ENCODE measurements around the gene ATP9B. TPM values are rescaled to one million over a fixed set of nuclear protein-coding genes. Genes with fewer than 3 reads are reported as not detected.

The ATP9B gene
- total RNA-seq, 1 donor from 2014 or later: 27.3 TPM

DNA sequence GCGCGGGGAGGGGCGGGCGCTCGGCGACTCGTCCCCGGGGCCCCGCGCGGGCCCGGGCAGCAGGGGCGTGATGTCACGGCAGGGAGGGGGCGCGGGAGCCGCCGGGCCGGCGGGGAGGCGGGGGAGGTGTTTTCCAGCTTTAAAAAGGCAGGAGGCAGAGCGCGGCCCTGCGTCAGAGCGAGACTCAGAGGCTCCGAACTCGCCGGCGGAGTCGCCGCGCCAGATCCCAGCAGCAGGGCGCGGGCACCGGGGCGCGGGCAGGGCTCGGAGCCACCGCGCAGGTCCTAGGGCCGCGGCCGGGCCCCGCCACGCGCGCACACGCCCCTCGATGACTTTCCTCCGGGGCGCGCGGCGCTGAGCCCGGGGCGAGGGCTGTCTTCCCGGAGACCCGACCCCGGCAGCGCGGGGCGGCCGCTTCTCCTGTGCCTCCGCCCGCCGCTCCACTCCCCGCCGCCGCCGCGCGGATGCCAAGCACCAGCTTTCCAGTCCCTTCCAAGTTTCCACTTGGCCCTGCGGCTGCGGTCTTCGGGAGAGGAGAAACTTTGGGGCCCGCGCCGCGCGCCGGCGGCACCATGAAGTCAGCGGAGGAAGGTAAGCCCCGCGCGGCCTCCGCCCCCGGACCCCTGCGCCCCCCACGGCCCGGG lies 326.7 kb downstream of the ATP9B start, which contains the start of gene NFATC1:
TSS of gene NFATC1 (plus strand) at position 170 of the 644 bp plus-strand sequence. CDS start at position 465, 295 bp downstream.
- peak within 1 kb of the TSS; percentile 77 for H3K4me3 Mint-ChIP-seq (ENCODE audit: unreplicated experiment)
- no peaks in the 10 kb centered on the region for H3K36me3 Mint-ChIP-seq (ENCODE audit: unreplicated experiment)
- peak within 1 kb of the TSS; percentile 66 for H3K27ac Mint-ChIP-seq (ENCODE audit: unreplicated experiment)
- H3K4me1 Mint-ChIP-seq (ENCODE audit: unreplicated experiment): peaks cover 14% of the 10 kb centered on the region
- H3K9me3 Mint-ChIP-seq (ENCODE audit: unreplicated experiment): no peaks in the 10 kb centered on the region
- H3K27me3 Mint-ChIP-seq (ENCODE audit: unreplicated experiment): peaks cover 11% of the 10 kb centered on the region
- TF ChIP-seq, protein P1, sequence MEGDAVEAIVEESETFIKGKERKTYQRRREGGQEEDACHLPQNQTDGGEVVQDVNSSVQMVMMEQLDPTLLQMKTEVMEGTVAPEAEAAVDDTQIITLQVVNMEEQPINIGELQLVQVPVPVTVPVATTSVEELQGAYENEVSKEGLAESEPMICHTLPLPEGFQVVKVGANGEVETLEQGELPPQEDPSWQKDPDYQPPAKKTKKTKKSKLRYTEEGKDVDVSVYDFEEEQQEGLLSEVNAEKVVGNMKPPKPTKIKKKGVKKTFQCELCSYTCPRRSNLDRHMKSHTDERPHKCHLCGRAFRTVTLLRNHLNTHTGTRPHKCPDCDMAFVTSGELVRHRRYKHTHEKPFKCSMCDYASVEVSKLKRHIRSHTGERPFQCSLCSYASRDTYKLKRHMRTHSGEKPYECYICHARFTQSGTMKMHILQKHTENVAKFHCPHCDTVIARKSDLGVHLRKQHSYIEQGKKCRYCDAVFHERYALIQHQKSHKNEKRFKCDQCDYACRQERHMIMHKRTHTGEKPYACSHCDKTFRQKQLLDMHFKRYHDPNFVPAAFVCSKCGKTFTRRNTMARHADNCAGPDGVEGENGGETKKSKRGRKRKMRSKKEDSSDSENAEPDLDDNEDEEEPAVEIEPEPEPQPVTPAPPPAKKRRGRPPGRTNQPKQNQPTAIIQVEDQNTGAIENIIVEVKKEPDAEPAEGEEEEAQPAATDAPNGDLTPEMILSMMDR (IDR thresholded peaks at IDR 0.05): no peak
- DNase-seq (ENCODE audit: extremely low spot score, unreplicated experiment): no peak

- Mint-ChIP-seq H3K4me3 (ENCODE audit: unreplicated experiment) (peak overlapping the region; percentile 52), H3K27me3 (ENCODE audit: unreplicated experiment) (peaks cover 7% of the 10 kb centered on the region), H3K4me1 (ENCODE audit: unreplicated experiment) (peaks cover 18% of the 10 kb centered on the region), H3K9me3 (ENCODE audit: unreplicated experiment) (no peaks in the 10 kb centered on the region), H3K27ac (ENCODE audit: unreplicated experiment) (no peak overlapping the region), H3K36me3 (ENCODE audit: unreplicated experiment) (no peaks in the 10 kb centered on the region)
- no peak for DNase-seq (ENCODE audit: extremely low spot score, unreplicated experiment)
- TF ChIP-seq, protein P1 (IDR thresholded peaks at IDR 0.05): peak; percentile 56
Observed at GRCh38 chr18:79396431-79397246, 327.4 kb downstream of the ATP9B start.

DNA sequence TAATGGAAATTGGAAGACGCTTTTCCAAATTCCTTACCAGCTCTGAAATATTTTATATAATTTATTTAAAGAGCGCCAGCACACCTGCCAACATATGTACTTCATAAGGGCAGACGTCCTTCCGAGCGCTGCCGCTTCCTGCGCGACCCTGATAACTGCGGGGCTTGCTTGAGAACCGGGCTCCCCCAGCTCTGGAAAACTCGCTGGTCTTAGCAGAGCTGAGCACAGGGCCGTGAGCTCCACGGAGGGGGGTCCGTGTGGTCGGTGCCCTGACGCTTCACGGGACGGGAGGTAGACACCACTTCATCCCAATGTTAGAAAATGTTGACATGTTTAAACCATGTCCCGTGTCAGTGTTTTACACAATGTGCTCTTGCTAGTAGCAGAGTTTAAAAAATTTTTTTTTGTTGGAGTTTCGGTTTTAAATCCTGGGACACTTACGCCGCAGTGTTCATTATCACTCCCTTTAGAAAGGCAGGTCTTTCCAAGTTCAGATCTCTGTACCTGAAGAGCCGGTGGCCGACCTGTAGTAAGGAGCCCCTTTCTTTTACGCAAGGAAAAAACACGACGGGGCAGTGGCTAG lies 328.1 kb downstream of the ATP9B start:
- no peak overlapping the region for H3K4me3 Mint-ChIP-seq (ENCODE audit: unreplicated experiment)
- DNase-seq (ENCODE audit: extremely low spot score, unreplicated experiment): no peak
- H3K27ac Mint-ChIP-seq (ENCODE audit: unreplicated experiment): no peak overlapping the region
- peaks cover 2% of the 10 kb centered on the region for H3K27me3 Mint-ChIP-seq (ENCODE audit: unreplicated experiment)
- no peaks in the 10 kb centered on the region for H3K36me3 Mint-ChIP-seq (ENCODE audit: unreplicated experiment)
- peaks cover 18% of the 10 kb centered on the region for H3K4me1 Mint-ChIP-seq (ENCODE audit: unreplicated experiment)
- TF ChIP-seq, protein P1 (IDR thresholded peaks at IDR 0.05): no peak
- no peaks in the 10 kb centered on the region for H3K9me3 Mint-ChIP-seq (ENCODE audit: unreplicated experiment)

- no peaks in the 10 kb centered on the region for H3K36me3 Mint-ChIP-seq (ENCODE audit: unreplicated experiment)
- no peaks in the 10 kb centered on the region for H3K27me3 Mint-ChIP-seq (ENCODE audit: unreplicated experiment)
- no peak overlapping the region for H3K27ac Mint-ChIP-seq (ENCODE audit: unreplicated experiment)
- H3K9me3 Mint-ChIP-seq (ENCODE audit: unreplicated experiment): no peaks in the 10 kb centered on the region
- H3K4me1 Mint-ChIP-seq (ENCODE audit: unreplicated experiment): peaks cover 21% of the 10 kb centered on the region
- no peak for DNase-seq (ENCODE audit: extremely low spot score, unreplicated experiment)
- TF ChIP-seq, protein P1 (IDR thresholded peaks at IDR 0.05): no peak
- H3K4me3 Mint-ChIP-seq (ENCODE audit: unreplicated experiment): no peak overlapping the region
Observed at GRCh38 chr18:79397830-79398761, 328.9 kb downstream of the ATP9B start.
